Cerebellar nuclear complex (tissue), 1 donor: ENCODE data around the gene ZNF616.
A peak's percentile ranks its signal among the peaks of the same experiment; 100 is the strongest.
"Not testable (repeated sequence)": the region's sequence is repeated elsewhere in the genome, so short reads cannot be mapped to it uniquely, and the experiment has no call there.

Experiments used
- DNase-seq, 2 experiments: peaks; one replicate each; lab custom pipeline; 2025; lab: John Stamatoyannopoulos, UW

Gene ZNF616

DNA sequence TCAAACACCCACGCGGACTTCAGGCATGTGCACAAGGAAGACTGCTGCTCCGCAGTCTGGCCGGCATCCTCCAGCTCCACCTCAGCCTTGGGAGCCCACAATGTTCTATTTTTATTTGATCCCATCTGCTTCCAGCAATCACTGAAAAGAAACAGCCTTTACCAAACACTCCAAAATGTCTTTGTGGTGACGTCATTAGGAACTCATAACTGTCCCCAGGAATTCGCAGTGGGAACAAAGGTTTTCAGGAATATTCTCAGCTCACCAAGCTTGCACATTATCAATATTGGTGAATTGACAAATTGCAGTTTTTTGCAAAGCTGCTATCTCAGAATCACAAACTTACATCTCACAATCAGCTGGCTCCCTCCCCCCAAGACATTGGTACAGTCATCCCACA, 29.0 kb downstream of the ZNF616 start:
- DNase-seq, result no peak

GRCh38 chr19:52102782-52103181, 37.0 kb downstream of the ZNF616 start:
- no peak for DNase-seq

- DNase-seq, result no peak
These were observed 37.7 kb downstream of the ZNF616 start for GRCh38 chr19:52101866-52102562.

- DNase-seq, result no peak
These were observed 40.1 kb downstream of the ZNF616 start for GRCh38 chr19:52099497-52100138.

- DNase-seq, result not testable (repeated sequence)
These were observed 43.3 kb downstream of the ZNF616 start for GRCh38 chr19:52096416-52096815.

DNA sequence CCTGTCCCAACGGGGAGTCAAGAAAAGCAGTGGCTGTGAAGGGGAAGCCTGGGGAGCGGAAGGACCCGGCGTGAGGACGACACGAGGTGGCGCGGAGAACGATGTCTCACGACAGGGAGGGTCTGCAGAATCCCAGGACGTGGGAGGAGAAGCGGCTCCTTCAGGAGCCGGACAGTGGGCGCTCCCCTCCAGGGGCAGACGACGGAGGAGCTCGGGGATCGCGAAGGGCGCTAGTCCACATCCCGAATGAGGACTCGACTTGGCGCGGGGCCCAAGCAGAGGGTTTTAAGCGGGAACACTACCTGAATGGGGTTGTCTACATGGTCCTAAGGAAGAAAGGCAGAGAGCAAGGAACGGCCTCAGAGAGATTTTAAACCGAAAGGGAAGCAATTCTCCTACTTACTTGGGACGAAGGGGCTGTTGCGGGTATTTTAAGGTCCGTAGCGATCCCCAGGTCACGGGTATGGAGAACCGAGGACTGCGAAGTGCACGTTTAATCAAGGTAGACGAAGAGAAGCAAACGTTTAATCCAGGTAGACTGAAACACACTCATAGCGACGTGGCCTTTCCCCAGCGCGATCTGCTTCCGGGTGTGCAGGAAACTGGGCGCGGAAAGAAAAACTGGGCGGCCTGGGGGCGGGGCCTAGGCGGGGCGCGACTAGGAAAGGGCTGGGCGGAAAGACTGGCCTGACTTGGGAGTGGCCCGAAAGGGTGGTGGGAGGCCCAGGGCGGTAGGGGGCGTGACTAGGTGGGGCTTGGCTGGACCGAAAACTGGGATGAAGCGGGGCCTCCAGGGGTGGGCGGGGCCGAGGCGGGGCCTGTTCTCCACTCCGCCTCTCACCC, 44.3 kb downstream of the ZNF616 start, which contains the start of gene ZNF841:
ZNF841 (minus strand) TSS at position 594 of the 843 bp plus-strand sequence. CDS start 10,964 bp downstream, outside the sequence.
- DNase-seq, result peak; percentile 78 to 88

DNA sequence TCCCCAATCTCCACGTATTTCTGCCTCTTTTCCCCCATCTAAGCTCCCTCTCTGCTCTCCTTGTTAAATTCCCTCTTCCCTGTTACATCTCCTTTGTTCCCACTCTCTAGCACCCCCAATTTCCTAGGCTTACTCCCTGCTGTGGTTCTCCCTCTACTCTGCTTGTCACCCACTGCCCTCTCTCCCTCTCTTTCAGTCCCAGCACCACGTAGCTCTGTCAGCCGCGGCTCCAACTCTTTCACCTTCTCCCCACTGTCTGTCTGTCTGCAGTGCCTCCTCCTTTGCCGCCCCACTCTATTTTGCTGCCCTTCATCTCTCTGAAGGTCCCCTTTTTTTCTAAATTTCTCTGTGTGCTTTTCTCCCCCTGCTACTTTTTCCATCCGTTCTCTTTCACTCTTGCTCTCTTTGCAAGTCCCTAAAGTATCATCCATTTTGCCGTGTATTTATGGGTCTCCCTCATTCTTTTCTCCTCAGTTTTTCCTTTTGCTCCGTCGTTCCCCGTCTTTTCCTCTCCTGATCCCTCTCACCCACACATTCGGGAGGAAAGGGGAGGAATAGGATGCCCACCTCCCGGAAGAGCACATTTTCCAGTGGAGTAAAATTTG, 45.1 kb downstream of the ZNF616 start:
- DNase-seq, result no peak

- no peak for DNase-seq
These were observed 53.3 kb downstream of the ZNF616 start for GRCh38 chr19:52086481-52086880.

GRCh38 chr19:52070496-52070895, 69.2 kb downstream of the ZNF616 start:
- no peak for DNase-seq

GRCh38 chr19:52069653-52070052, 70.1 kb downstream of the ZNF616 start:
- no peak for DNase-seq

DNA sequence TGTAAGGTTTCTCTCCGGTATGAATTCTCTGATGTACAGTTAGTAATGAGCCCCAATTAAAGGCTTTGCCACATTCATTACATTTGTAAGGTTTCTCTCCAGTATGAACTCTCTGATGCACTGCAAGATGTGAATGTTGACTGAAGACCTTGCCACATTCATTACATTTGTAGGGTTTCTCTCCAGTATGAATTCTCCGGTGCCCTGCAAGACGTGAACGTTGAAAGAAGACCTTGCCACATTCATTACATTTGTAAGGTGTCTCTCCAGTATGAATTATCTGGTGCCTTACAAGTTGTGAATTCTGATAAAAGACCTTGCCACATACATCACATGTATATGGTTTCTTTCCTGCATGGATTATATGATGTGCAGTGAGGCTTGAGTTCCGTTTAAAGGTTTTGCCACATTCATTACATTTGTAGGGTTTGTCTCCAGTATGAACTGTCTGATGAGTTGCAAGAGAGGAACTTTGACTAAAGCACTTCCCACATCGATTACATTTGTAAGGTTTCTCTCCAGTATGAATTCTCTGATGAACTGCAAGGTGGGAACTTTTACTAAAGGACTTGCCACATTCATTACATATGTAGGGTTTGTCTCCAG, 73.4 kb downstream of the ZNF616 start:
- DNase-seq, result no peak

- no peak for DNase-seq
These were observed 74.3 kb downstream of the ZNF616 start for GRCh38 chr19:52065399-52065798.
